IPS DF 4.7 (cell line): ENCODE results near the gene SHFL.

Source experiments
- DNase-seq: peaks from one replicate; pipeline ENCODE4 v3.0.0-alpha.2; 2013; ENCODE audit warnings: low spot score; ENCODE audit errors: extremely low read depth

The SHFL gene

GRCh38 chr19:10107817-10108367 lies 21.8 kb downstream of the SHFL start:
- DNase-seq: no peak

GRCh38 chr19:10109528-10109927 lies 23.4 kb downstream of the SHFL start:
- no peak for DNase-seq

- no peak for DNase-seq
Observed at GRCh38 chr19:10110076-10110971, 24.2 kb downstream of the SHFL start.

- DNase-seq: no peak
Observed at GRCh38 chr19:10110972-10111317, 24.8 kb downstream of the SHFL start.

- DNase-seq: no peak
Observed at GRCh38 chr19:10111405-10111811, 25.3 kb downstream of the SHFL start, which contains the start of gene P2RY11. P2RY11 (plus strand) TSS chr19:10111693; CDS start chr19:10111722, 29 bp downstream.

GRCh38 chr19:10112037-10112761 lies 26.1 kb downstream of the SHFL start:
- no peak for DNase-seq

- DNase-seq: no peak
Observed at GRCh38 chr19:10112895-10113591, 26.9 kb downstream of the SHFL start.

GRCh38 chr19:10113592-10113963 lies 27.5 kb downstream of the SHFL start:
- no peak for DNase-seq

- DNase-seq: no peak
Observed at GRCh38 chr19:10113964-10114650, 28.0 kb downstream of the SHFL start.

GRCh38 chr19:10114651-10115391 lies 28.7 kb downstream of the SHFL start:
- DNase-seq: no peak

GRCh38 chr19:10115392-10116084 lies 29.4 kb downstream of the SHFL start:
- DNase-seq: no peak

GRCh38 chr19:10116085-10116865 lies 30.2 kb downstream of the SHFL start:
- no peak for DNase-seq

GRCh38 chr19:10116866-10117616 lies 30.9 kb downstream of the SHFL start:
- DNase-seq: no peak

GRCh38 chr19:10118960-10119359 lies 32.8 kb downstream of the SHFL start:
- no peak for DNase-seq

GRCh38 chr19:10120538-10121189 lies 34.5 kb downstream of the SHFL start:
- no peak for DNase-seq

GRCh38 chr19:10122045-10122444 lies 35.9 kb downstream of the SHFL start:
- no peak for DNase-seq

GRCh38 chr19:10124429-10124828 lies 38.3 kb downstream of the SHFL start:
- no peak for DNase-seq

GRCh38 chr19:10126213-10126639 lies 40.1 kb downstream of the SHFL start:
- DNase-seq: no peak
